IPS-NIHi7 (cell line): ENCODE results near the gene PLIN5.
A peak's percentile ranks its signal among the peaks of the same experiment; 100 is the strongest.
"Not testable (repeated sequence)": the region's sequence is repeated elsewhere in the genome, so short reads cannot be mapped to it uniquely, and the experiment has no call there.

Experiments
- DNase-seq: peaks from one replicate; pipeline ENCODE4 v3.0.0; 2012; ENCODE audit warnings: mixed read lengths; ENCODE audit errors: extremely low spot score

The PLIN5 gene

GRCh38 chr19:4567584-4568071 lies 32.6 kb upstream of the PLIN5 start:
- peak; percentile 83 for DNase-seq

GRCh38 chr19:4566402-4567051 lies 31.5 kb upstream of the PLIN5 start:
- no peak for DNase-seq

DNA sequence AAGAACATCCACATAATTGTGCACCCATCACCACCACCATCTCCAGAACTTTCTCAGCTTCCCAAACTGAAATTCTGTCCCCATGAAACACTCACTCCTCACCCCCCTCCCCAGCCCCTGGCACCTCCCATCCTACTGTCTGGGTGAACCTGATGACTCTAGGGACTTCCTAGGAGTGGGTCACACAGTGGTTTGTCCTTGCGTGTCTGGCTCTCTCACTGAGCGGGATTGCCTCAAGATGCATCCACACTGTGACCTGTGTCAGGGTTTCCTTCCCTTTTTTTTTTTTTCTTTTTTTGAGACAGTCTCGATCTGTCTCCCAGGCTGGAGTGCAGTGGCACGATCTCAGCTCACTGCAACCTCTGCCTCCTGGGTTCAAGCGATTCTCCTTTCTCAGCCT lies 28.5 kb upstream of the PLIN5 start:
- DNase-seq: not testable (repeated sequence)

DNA sequence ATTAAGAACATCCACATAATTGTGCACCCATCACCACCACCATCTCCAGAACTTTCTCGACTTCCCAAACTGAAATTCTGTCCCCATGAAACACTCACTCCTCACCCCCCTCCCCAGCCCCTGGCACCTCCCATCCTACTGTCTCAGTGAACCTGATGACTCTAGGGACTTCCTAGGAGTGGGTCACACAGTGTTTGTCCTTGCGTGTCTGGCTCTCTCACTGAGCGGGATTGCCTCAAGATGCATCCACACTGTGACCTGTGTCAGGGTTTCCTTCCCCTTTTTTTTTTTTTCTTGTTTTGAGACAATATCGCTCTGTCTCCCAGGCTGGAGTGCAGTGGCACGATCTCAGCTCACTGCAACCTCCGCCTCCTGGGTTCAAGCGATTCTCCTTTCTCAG lies 27.1 kb upstream of the PLIN5 start:
- DNase-seq: not testable (repeated sequence)

GRCh38 chr19:4559569-4559968 lies 24.5 kb upstream of the PLIN5 start, which contains the start of gene SEMA6B:
Gene SEMA6B (minus strand): TSS chr19:4559684. CDS start chr19:4558457, 1,227 bp downstream.
- no peak for DNase-seq

DNA sequence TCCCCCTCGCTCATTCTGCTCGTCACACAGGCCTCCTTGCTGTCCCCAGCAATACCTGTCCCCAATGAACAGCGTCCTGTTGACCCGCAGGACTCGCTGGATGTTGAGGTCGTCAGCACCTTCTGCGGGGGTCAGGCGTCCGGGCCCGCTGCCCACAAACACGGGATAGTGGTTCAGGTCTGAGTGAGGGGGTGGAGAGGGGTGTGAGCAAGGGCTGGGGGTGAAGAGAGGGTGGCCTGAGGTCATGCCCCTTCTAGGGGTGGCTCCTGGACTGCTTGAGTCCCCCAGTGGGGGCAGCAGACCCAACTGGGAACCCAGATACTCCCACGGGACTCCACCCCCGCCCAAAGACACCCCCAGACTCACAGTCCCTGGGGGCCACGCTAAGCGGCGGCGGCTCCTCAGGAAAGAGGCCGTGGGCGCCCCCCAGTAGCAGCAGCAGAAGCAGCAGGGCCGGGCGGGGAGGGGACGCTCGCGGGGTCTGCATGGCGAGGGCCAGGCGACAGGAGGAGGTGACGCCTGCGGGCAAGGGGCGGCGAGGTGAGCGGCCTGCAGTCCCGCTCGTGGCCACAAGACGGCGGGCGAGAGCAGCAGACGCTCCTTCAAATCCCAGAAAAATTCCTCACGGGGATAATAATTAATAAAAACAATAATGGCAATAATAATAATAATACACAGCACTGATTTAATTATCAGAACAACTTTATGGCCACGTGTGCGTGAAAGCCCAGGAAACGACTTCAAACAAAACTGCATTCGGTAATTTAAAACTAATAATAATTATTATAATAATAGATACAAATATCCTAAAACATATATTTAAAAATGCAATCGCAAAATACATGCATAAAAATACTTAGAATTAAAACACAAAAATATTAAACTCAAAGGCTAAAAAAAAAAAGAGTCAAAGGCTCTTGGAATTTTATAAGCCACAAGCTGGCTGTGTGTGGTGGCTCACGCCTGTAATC lies 23.2 kb upstream of the PLIN5 start:
- DNase-seq: peak; percentile 77

GRCh38 chr19:4557144-4557970 lies 22.3 kb upstream of the PLIN5 start:
- DNase-seq: peak; percentile 55

DNA sequence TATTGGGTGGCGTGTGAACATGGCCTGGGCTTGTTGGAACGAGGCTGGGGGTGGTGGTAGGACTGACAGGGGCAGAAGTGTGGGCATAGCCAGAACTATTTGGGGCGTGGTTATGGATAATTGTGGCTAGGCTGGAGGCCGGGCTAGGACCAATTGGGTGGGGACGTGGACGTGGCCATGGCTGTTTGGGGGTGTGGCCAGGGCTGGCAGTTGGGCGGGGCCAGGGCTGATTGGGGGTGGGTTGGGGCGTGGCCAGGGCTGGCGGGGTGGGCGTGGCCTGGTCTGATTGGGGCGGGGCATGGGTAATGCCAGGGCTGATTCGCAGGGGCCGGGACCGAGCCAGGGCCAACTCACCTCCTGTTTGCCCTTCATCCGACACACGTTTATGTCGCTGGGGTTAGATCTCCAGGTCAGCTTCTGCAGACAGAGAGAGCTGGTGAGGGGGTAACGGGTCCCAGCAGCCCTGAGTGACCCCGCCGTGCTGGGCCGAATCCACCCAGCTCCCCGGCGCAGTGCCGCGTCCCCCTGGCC lies 21.6 kb upstream of the PLIN5 start:
- peak; percentile 97 for DNase-seq

- DNase-seq: peak; percentile 94
Measured at GRCh38 chr19:4555657-4556561, 20.9 kb upstream of the PLIN5 start.

- DNase-seq: no peak
Measured at GRCh38 chr19:4554717-4555116, 19.7 kb upstream of the PLIN5 start.

DNA sequence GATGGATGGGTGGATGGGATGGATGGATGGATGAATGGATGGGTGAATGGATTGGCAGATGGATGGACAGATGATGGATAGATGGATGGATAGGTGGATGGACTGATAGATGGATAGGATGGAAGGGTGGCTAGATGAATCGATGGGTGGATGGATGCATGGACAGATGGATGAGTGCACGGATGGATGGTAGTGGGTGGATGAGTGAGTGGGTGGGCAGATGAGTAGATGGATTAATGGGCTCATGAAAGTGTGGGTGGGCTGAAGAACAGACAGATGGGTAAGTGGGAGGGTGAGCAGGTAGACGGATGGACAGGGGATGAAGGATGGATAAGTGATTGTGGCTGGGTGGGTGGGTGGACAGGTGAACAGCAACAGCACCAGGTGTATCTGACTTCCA lies 18.8 kb upstream of the PLIN5 start:
- no peak for DNase-seq

DNA sequence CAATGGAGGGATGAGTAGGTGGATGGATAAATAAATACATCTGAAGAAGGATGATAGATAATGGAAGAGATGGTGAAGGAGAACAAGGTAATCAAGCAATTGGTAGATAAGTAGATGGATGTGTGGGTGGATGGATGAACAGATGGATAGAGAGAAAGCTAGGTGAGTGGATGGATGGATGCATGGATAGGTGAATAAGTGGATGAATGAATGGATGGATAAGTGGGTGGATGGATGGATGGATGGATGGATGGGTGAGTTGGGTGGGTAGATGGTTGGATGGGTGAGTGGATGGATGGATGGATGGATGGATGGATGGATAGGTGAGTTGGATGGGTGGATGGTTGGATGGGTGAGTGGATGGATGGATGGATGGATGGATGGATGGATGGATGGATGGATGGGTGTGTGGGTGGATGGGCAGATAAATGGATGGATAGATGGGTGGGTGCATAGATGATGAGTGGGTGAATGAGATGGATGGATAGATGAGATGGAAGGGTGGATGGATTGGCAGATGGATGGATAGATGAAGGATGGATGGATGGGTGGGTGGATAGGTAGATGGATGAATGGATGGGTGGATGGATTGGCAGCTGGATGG lies 18.2 kb upstream of the PLIN5 start:
- no peak for DNase-seq

GRCh38 chr19:4552525-4552819 lies 17.4 kb upstream of the PLIN5 start:
- peak; percentile 5 for DNase-seq

- no peak for DNase-seq
Measured at GRCh38 chr19:4550479-4551050, 15.5 kb upstream of the PLIN5 start.

DNA sequence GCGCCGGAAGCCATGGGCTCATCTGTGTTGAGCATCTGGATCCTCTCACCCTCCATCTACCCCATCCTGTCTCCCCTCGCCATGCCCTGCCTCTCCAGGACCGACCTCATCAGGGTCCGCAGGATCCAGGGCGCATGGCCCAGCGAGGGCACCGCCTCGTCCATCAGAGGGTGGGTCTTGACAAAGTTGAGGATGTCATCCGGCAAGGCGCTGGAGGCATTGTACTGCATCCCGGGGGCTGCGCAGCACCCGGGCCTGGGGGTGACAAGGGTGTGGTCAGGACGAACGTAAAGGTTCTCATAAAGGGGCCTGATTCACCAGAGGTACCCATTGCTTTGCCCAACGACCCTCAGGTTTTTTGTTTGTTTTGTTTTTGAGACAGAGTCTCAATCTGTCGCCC lies 15.0 kb upstream of the PLIN5 start:
- DNase-seq: no peak

DNA sequence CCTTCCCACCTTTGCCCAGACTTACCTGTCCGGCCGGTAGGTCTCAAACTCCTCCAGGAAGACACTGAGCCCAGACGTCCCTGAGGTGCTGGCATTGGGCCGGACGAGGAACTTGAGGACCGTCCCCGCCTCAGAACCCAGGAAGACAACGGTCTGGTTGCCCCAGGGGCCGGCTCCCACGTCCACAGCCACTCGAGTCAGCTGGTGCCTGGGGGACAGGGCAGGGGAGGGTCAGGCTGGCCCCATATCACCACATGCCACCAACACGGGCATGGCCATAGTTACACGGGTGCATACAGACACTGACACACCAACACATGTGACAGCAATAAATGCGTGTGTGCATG lies 13.2 kb upstream of the PLIN5 start:
- DNase-seq: peak; percentile 6

GRCh38 chr19:4547303-4548237 lies 12.5 kb upstream of the PLIN5 start:
- DNase-seq: peak; percentile 12

DNA sequence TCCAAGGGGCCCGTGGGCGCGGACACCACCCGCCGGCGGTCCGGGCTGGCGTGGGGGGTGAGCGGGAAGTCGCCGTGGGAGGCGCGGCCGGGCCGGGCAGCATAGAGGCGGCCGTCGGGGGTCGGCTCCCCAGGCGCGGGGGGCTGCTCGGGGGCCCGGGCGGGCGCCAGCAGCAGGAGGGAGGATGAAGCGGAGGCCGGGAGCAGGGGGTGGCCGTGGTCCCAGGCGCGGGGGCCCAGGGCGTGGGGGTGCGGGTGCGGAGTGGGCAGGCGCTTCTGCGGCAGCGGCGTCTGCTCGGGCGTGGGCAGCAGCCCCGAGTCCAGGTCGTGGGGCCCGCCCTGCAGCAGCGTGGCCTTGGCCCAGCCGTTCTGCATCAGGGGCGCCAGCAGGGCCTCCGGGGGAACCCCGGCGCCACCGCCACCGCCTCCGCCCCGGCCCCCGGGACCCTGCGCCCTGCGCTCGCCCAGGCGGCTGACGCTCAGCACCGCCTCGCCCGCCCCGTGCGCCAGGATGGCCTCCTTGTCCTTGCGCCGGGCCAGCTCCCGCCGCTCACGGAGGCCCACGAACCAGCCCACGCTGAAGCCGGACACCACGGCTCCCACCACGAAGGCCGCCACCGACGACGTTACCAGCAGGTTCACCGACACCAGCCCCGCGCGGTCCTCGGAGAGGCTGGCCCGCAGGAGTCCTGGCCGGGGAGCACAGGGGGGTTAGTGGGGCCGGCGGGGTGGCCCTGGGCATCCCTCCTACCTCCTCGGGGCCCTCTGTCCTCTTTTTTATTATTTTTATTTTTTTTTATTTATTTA lies 9.0 kb upstream of the PLIN5 start:
- no peak for DNase-seq
